ENCODE data around the gene MNX1. TPM values are rescaled to one million over a fixed set of nuclear protein-coding genes. Genes with fewer than 3 reads are reported as not detected.

The MNX1 gene
- total RNA-seq, 1 donor from 2014 or later, result 0.14 TPM

- intact Hi-C loops (cut with micrococcal nuclease), result loop anchor here (5.0 kb wide), 2 partner anchors 1550 to 1645 kb away; no protein-coding TSS in a partner anchor
Measured at GRCh38 chr7:157017149-157017548, 6.7 kb upstream of the MNX1 start.

GRCh38 chr7:157016352-157017041 lies 6.0 kb upstream of the MNX1 start:
- intact Hi-C loops (cut with micrococcal nuclease), result loop anchor here (5.0 kb wide), 2 partner anchors 1549 to 1644 kb away; no protein-coding TSS in a partner anchor

GRCh38 chr7:157016024-157016351 lies 5.5 kb upstream of the MNX1 start:
- intact Hi-C loops (cut with micrococcal nuclease), result loop anchor here (5.0 kb wide), 2 partner anchors 1549 to 1644 kb away; no protein-coding TSS in a partner anchor

GRCh38 chr7:157014635-157015555 lies 4.4 kb upstream of the MNX1 start:
- intact Hi-C loops (cut with micrococcal nuclease), result loop anchor here (5.0 kb wide), 2 partner anchors 1548 to 1643 kb away; no protein-coding TSS in a partner anchor

- intact Hi-C loops (cut with micrococcal nuclease), result no loop called here
Measured at GRCh38 chr7:157013602-157014549, 3.4 kb upstream of the MNX1 start.

- intact Hi-C loops (cut with micrococcal nuclease), result no loop called here
Measured at GRCh38 chr7:157013101-157013500, 2.6 kb upstream of the MNX1 start.

GRCh38 chr7:157012113-157012547 lies 1.7 kb upstream of the MNX1 start:
- intact Hi-C loops (cut with micrococcal nuclease), result no loop called here

- intact Hi-C loops (cut with micrococcal nuclease), result loop anchor here (1.0 kb wide), 2 partner anchors 8 to 11 kb away; no protein-coding TSS in a partner anchor
Measured at GRCh38 chr7:157011333-157012112, 1.1 kb upstream of the MNX1 start.

GRCh38 chr7:157009778-157010587 lies 480 bp downstream of the MNX1 start:
- intact Hi-C loops (cut with micrococcal nuclease), result loop anchor here (10.0 kb wide), 1 partner anchor 675 kb away; no protein-coding TSS in a partner anchor

- intact Hi-C loops (cut with micrococcal nuclease), result loop anchor here (10.0 kb wide), 1 partner anchor 676 kb away; no protein-coding TSS in a partner anchor
Measured at GRCh38 chr7:157009170-157009777, 1.2 kb downstream of the MNX1 start.

GRCh38 chr7:157008206-157009169 lies 2.0 kb downstream of the MNX1 start:
- intact Hi-C loops (cut with micrococcal nuclease), result loop anchor here (10.0 kb wide), 1 partner anchor 676 kb away; no protein-coding TSS in a partner anchor

GRCh38 chr7:157007470-157008066 lies 2.9 kb downstream of the MNX1 start:
- intact Hi-C loops (cut with micrococcal nuclease), result loop anchor here (10.0 kb wide), 1 partner anchor 677 kb away; no protein-coding TSS in a partner anchor

- intact Hi-C loops (cut with micrococcal nuclease), result loop anchor here (10.0 kb wide), 1 partner anchor 678 kb away; no protein-coding TSS in a partner anchor
Measured at GRCh38 chr7:157006829-157007469, 3.5 kb downstream of the MNX1 start.

GRCh38 chr7:157006205-157006747 lies 4.2 kb downstream of the MNX1 start:
- intact Hi-C loops (cut with micrococcal nuclease), result loop anchor here (10.0 kb wide), 1 partner anchor 679 kb away; no protein-coding TSS in a partner anchor

- intact Hi-C loops (cut with micrococcal nuclease), result loop anchor here (2.0 to 10.0 kb wide), 2 partner anchors 13 to 679 kb away; no protein-coding TSS in a partner anchor
Measured at GRCh38 chr7:157005456-157006204, 4.8 kb downstream of the MNX1 start.

Data from T-helper 2 cell treated with Interferon-gamma antibody and Interleukin-4, amounts not matched to agents 100 ng/mL and 5 ng/mL, for 36 hours (primary cell).